C4-2B (cell line): ENCODE data around the gene BRWD1.

ENCODE experiments used
- H3K27ac ChIP-seq: fragments of 450-650 bp; 2 replicates; pipeline ENCODE4 v1.5.1; 2017
- ZFX ChIP-seq: fragments of 450-650 bp; IDR thresholded peaks from 2 replicates; pipeline ENCODE4 v1.6.1; 2017
- TF ChIP-seq, protein P1 (sequence below): fragments of 450-650 bp; conservative IDR thresholded peaks from 2 replicates; pipeline ENCODE4 v1.5.1; 2017; ENCODE audit warnings: mild to moderate bottlenecking

The BRWD1 gene

DNA sequence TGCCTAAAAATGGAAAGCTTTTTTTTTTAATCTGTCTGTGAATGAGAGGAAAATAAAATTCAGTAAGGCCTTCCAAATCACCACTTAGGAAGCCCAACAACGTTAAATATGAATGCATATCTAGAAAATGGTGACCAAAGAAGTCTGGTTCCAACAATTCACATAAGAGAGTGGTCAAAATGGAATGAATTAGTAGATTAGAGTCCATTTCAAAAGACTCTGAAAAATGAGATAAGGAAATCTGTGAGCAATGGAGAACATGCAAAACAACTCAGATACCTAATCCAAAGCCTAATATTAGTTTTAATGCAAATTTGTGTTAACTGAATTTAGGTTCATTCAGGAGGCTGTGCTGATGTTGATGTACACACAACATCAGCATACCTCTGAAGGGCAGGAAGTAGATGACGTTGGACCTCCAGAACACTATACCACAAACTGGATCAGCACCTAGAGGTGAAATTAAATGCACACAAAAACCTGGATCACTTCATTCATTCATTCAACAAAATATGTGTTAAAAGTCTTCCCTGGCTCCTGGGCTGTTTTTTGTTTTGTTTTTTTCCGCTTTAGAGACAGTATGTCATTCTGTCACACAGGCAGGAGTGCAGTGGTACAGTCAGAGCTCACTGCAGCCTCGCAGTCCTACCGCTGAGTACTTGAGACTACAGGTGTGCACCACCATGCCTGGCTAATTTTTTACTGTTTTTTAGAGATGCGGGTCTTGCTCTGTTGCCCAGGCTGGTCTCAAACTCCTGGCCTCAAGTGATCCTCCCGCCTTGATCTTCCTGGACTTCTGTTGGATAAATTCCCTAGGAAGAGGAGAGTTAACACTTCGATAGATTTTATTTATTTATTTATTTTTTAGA lies 4.9 kb upstream of the BRWD1 start:
- H3K27ac ChIP-seq, result no peak overlapping the region
- TF ChIP-seq ZFX, result no peak
- TF ChIP-seq, protein P1, sequence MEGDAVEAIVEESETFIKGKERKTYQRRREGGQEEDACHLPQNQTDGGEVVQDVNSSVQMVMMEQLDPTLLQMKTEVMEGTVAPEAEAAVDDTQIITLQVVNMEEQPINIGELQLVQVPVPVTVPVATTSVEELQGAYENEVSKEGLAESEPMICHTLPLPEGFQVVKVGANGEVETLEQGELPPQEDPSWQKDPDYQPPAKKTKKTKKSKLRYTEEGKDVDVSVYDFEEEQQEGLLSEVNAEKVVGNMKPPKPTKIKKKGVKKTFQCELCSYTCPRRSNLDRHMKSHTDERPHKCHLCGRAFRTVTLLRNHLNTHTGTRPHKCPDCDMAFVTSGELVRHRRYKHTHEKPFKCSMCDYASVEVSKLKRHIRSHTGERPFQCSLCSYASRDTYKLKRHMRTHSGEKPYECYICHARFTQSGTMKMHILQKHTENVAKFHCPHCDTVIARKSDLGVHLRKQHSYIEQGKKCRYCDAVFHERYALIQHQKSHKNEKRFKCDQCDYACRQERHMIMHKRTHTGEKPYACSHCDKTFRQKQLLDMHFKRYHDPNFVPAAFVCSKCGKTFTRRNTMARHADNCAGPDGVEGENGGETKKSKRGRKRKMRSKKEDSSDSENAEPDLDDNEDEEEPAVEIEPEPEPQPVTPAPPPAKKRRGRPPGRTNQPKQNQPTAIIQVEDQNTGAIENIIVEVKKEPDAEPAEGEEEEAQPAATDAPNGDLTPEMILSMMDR, result no peak

DNA sequence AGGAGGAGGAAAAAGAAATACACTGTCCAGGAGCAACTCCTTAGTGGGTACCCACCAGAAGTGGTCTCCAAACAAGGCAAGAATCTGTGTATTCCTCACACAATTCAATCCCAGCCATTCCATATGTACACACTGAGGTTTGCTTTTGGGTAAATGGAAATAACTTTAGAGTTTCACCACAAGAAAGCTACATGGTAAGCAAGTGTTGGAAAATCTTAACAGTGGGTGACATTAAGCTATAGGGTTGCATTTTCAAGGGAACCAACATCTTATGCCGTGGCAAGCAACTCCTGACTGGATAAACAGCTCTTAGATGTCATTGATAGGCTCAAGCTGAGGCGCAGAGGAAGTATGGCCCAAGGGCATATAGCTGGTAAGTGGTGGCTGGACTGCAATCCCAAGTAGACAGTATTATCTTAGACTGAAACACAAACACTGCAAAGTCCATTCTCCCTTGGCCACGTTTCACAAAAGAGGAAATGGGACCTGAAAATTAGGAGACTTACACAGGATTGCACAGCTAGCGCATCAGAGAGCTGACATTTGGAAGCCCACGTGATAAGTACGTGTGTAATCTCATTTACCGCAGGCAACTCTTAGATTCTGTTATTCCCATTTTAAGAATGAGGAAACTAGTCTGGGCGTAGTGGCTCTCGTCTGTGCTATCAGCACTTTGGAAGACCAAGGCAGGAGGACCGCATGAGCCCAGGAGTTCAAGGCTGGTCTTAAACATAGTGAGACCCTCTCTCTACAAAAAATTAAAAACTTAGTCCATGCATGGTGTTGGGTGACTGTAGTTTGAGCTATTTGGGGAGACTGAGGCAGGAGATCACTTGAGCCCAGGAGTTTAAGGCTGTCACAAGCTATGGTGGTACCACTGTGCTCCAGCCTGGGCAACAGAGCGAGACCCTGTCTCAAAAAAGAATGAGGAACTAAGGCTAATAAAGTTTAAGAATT lies 4.0 kb upstream of the BRWD1 start:
- TF ChIP-seq ZFX, result no peak
- TF ChIP-seq, protein P1, result no peak
- H3K27ac ChIP-seq, result no peak overlapping the region

DNA sequence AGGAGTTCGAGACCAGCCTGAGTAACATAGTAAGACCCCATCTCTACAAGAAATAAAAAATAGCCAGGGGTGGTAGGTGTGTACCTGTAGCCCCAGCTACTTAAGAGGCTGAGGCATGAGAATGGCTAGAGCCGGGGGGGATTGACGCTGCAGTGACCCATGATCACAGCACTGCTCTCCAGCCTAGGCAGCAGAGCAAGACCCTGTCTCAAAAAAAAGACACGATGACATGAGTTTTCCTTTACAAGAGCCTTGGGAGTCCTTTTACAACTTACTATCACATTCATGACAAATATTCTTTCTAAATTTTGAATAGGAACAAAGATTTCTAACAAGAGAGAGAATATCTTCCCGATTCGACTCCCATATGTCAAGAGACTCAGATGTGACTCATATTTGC lies 3.3 kb upstream of the BRWD1 start:
- no peak overlapping the region for H3K27ac ChIP-seq
- TF ChIP-seq, protein P1, result no peak
- TF ChIP-seq ZFX, result no peak

DNA sequence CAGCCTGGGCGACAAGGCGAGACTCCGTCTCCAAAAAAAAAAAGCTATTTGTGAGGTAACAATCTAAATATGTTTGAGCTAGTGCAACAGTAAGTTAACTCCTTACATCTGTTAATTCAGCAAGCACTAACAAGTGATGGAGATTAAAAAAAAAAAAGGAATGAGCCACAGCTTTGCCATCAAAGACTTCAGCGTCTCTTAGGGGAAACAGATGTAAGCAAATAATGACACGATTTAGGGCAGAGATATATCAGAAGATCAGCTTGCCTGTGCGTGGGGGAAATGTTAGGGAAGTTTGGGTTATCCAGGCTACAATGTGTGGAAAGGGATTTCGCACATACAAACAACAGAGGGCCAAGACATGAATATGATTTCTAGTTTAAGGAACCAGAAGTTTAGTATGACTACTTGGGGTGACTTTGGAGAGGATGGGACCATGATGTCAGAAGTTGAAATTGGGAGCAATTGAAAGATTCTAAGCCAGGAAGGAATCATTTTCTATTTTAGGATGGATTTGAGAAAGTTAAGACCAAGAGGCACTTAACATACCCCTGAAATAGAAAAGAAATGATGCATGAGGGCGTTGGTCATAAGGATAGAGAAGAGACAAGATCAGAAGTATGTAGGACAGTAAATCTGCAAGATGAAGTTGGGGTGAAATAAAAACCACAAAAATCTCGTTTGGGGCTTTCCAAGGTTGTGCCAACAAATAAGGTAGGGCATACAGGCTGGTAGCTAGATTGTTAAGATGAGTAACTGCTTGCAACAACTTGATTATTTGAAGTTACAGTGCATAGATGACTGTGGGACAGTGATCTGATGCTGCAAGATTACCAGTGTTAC lies 2.4 kb upstream of the BRWD1 start:
- no peak overlapping the region for H3K27ac ChIP-seq
- TF ChIP-seq, protein P1, result no peak
- no peak for TF ChIP-seq ZFX

DNA sequence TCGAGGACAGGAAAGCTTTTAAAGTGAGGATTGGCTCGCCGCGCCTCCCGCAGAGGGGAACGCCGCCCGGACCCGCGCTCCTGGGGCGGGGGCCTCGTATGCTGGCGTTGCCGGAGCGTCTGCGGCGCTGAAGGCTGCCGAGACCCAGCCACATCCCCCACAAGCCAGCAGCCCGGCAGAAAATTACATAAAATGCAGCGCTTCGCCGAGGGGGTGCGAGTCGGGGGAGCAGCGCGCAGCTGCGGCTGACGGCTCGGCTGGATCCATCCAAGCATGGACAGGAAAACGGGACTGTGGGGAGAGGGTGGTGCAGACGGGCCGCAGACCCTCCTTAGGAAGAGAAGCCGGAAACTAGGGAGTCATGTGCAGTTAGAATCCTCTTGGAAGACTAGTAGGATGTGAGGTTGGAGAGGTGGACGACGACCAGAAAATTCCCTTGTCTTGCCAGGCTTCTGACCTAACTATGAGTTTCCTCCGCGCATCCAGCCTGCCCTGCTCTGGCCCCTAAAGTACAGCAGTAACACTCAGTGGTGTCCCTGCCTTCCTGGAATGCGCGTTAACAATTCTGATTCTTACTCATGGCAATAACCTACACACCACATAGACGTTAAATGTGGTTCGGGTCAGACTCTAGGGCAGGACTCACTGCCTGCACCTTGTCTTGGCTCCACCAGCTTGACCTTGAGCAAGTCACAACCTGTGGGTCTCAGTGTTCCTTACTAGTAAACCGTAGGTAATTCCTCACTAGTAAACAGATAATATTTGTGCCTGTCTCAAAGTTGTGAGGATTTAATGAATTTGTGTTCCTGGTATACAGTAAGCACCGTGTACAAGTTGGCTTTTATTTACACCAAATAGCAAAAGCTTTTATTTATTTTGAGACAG lies 953 bp upstream of the BRWD1 start:
- H3K27ac ChIP-seq, result peak overlapping the region; percentile 100
- TF ChIP-seq, protein P1, result no peak
- TF ChIP-seq ZFX, result no peak

DNA sequence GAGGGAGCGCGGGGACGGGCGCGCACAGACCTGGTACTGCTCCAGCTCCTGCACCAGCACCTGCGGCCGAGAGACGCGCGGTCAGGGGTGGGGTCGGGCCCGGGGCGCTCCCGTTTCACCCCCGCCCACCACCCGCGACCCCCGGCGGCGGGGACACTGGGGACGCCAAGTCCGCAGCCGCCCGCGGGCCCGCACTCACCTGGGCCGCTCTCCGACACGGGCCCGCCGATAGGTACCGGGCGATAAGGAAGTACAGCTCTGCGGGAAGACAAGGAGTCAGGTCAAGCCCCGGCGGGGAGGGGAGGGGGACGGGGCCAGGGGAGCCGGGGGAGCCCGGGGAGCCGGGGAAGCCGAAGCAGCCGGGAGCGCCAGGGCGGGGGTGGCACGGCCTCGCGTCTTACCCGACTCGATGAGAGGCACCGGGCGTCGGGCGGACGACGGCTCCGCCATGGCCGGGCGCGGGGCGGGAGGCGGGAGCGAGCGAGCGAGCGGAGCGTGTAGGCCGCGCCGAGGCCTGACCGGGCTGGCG lies 326 bp downstream of the BRWD1 start:
- peak; percentile 94 for TF ChIP-seq ZFX
- TF ChIP-seq, protein P1, result no peak
- H3K27ac ChIP-seq, result peak overlapping the region; percentile 100
